ENCODE measurements around the gene UBE2D2.

UBE2D2 gene

GRCh38 chr5:139640421-139641115 is 79.4 kb downstream of the UBE2D2 start:
- Histone ChIP-seq H3K4me3 (replicated peaks; ENCODE audit: insufficient read depth, low read length) (no peak overlapping the region), H3K27ac (replicated peaks) (no peak overlapping the region), H3K27me3 (ENCODE audit: insufficient read depth, poor library complexity, severe bottlenecking) (no peaks in the 10 kb centered on the region)
- no peak for DNase-seq (ENCODE audit: low read depth in 1 of 2, low spot score in 1 of 2)
- TF ChIP-seq CTCF (IDR thresholded peaks at IDR 0.05; ENCODE audit: insufficient read depth, low read length) = no peak
- TF ChIP-seq GABPA (IDR thresholded peaks at IDR 0.05; ENCODE audit: low read depth) = no peak
- TF ChIP-seq REST (IDR thresholded peaks at IDR 0.05; ENCODE audit: insufficient replicate concordance, low read depth) = no peak
- no peak for TF ChIP-seq POLR2AphosphoS5 (IDR thresholded peaks at IDR 0.05; ENCODE audit: low read depth)
- TF ChIP-seq SPI1 (IDR thresholded peaks at IDR 0.05; ENCODE audit: borderline replicate concordance, low read depth) = no peak

GRCh38 chr5:139641116-139642080 is 80.3 kb downstream of the UBE2D2 start:
- TF ChIP-seq CTCF (IDR thresholded peaks at IDR 0.05; ENCODE audit: insufficient read depth, low read length) (no peak), POLR2AphosphoS5 (IDR thresholded peaks at IDR 0.05; ENCODE audit: low read depth) (no peak), REST (IDR thresholded peaks at IDR 0.05; ENCODE audit: insufficient replicate concordance, low read depth) (no peak), SPI1 (IDR thresholded peaks at IDR 0.05; ENCODE audit: borderline replicate concordance, low read depth) (no peak), GABPA (IDR thresholded peaks at IDR 0.05; ENCODE audit: low read depth) (no peak)
- Histone ChIP-seq H3K4me3 (replicated peaks; ENCODE audit: insufficient read depth, low read length) (no peak overlapping the region), H3K27ac (replicated peaks) (no peak overlapping the region), H3K27me3 (ENCODE audit: insufficient read depth, poor library complexity, severe bottlenecking) (no peaks in the 10 kb centered on the region)
- DNase-seq (ENCODE audit: low read depth in 1 of 2, low spot score in 1 of 2) = no peak

- no peaks in the 10 kb centered on the region for H3K27me3 ChIP-seq (ENCODE audit: insufficient read depth, poor library complexity, severe bottlenecking)
- H3K27ac ChIP-seq (replicated peaks) = no peak overlapping the region
Observed at GRCh38 chr5:139642213-139642612, 81.1 kb downstream of the UBE2D2 start.

More at GRCh38 chr5:139642213-139642612, 81.1 kb downstream of the UBE2D2 start:
- H3K4me3 ChIP-seq (replicated peaks; ENCODE audit: insufficient read depth, low read length) = no peak overlapping the region
- no peak for DNase-seq (ENCODE audit: low read depth in 1 of 2, low spot score in 1 of 2)
- no peak for TF ChIP-seq GABPA (IDR thresholded peaks at IDR 0.05; ENCODE audit: low read depth)
- no peak for TF ChIP-seq POLR2AphosphoS5 (IDR thresholded peaks at IDR 0.05; ENCODE audit: low read depth)
- TF ChIP-seq SPI1 (IDR thresholded peaks at IDR 0.05; ENCODE audit: borderline replicate concordance, low read depth) = no peak
- TF ChIP-seq REST (IDR thresholded peaks at IDR 0.05; ENCODE audit: insufficient replicate concordance, low read depth) = no peak
- no peak for TF ChIP-seq CTCF (IDR thresholded peaks at IDR 0.05; ENCODE audit: insufficient read depth, low read length)

Measured in HL-60 (cell line).